ENCODE measurements around the gene GRK3.

GRCh38 chr22:25659413-25659812 lies 94.9 kb downstream of the GRK3 start:
- no peak for TF ChIP-seq CTCF (IDR thresholded peaks at IDR 0.05; ENCODE audit: insufficient read depth, low read length)
- no peak for TF ChIP-seq SPI1 (IDR thresholded peaks at IDR 0.05; ENCODE audit: borderline replicate concordance, low read depth)
